GM20000 (cell line): ENCODE measurements around the gene CAMTA1.

Experiments used
- DNase-seq: peaks from one replicate; pipeline ENCODE4 v3.0.0; 2012; ENCODE audit warnings: low spot score
- CTCF ChIP-seq: IDR thresholded peaks from 2 replicates; pipeline ENCODE4 v1.5.1; 2012; ENCODE audit warnings: mild to moderate bottlenecking, control low read depth; ENCODE audit errors: extremely low read depth, missing control alignments

Gene CAMTA1

DNA sequence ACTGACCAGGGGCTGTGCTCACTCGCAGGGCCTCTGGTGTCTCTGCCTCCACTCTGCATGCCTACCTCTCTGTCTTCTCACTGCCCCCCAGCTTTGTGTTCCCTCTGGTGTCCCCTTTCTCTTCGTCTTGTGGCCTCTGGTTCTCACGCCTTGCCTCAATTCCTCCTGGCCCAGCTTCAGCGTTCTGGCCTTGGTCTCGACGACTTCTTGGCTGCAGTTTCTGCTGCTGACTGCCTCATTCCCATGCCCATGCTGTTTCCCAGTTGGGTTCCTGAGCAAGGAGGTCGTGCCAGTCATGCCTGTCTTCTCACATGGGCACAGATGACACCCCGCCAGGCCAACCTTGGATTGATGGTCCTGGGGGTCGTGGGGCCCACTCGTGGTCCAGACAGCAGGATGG lies 562.8 kb downstream of the CAMTA1 start:
- TF ChIP-seq CTCF, result no peak
- no peak for DNase-seq

GRCh38 chr1:7348580-7348979 lies 563.3 kb downstream of the CAMTA1 start:
- no peak for TF ChIP-seq CTCF
- DNase-seq, result no peak

- TF ChIP-seq CTCF, result no peak
- DNase-seq, result no peak
Measured at GRCh38 chr1:7350804-7351203, 565.5 kb downstream of the CAMTA1 start.

- TF ChIP-seq CTCF, result no peak
- no peak for DNase-seq
Measured at GRCh38 chr1:7351649-7352048, 566.4 kb downstream of the CAMTA1 start.

- no peak for TF ChIP-seq CTCF
- no peak for DNase-seq
Measured at GRCh38 chr1:7352364-7352763, 567.1 kb downstream of the CAMTA1 start.

DNA sequence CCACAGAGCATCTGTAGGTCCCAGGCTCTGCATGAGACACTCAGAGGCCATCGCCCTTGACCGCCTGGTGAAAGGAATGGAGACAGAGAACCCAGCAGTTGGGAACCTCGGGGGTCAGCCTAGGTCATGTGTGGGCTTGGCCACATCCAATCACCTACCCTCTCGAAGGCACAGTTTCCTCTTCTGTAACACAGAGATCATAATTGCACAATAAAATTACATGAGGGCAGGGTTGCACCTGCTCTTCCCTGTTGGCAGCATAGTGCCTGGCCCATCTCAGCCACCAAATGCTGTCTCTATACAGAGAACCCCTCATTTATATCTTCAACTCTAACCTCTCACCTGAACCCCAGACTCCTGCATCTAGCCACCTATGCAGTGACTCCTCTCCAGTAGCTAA lies 567.7 kb downstream of the CAMTA1 start:
- no peak for DNase-seq
- TF ChIP-seq CTCF, result no peak

DNA sequence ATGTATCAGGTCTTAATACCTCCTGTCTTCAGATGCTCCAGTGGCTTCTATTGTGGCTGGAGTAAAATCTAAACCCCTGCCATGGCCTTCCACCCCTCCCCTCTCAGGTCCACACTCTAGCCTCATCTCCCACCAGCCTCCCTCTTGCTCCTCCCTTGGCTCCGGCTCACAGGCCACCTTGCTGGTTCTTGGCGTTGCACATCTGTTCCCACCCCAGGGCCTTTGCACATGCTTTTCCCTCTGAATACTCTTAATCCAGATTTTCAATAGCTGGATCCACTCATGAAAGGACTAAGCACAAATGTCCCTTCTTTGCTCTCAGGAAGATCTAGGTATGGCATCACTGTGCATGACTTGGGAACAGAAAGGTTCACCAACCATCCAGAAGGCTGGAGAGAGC lies 570.4 kb downstream of the CAMTA1 start:
- no peak for TF ChIP-seq CTCF
- no peak for DNase-seq

- DNase-seq, result no peak
- no peak for TF ChIP-seq CTCF
Measured at GRCh38 chr1:7356079-7356478, 570.8 kb downstream of the CAMTA1 start.
